Body of pancreas (tissue), 4 donors: ENCODE measurements around the gene TGDS. TPM values are rescaled to one million over a fixed set of nuclear protein-coding genes. Genes with fewer than 3 reads are reported as not detected.

ENCODE experiments used
- ATAC-seq: fragments of 150-250 bp; one replicate; pipeline ENCODE4 v1.9.1; 2016
- DNase-seq, 4 donors: peaks; one replicate each; pipeline ENCODE4 v3.0.0-alpha.2; 2019
- H3K27ac ChIP-seq, 4 donors: fragments of 200-600 bp; sonication (generic); 1 replicate in 3 of 4; 2 replicates in 1 of 4; pipeline versions ENCODE4 v1.5.1 to v1.6.1; 2016 to 2019; ENCODE audit warnings: mild to moderate bottlenecking in 1 of 4, mixed read lengths in 1 of 4, moderate library complexity in 1 of 4
- H3K27me3 ChIP-seq, 2 donors: fragments of 200-600 bp; sonication (generic); one replicate each; pipeline ENCODE4 v1.6.0; 2016; ENCODE audit warnings: mild to moderate bottlenecking in 1 of 2
- H3K36me3 ChIP-seq, 2 donors: fragments of 200-600 bp; sonication (generic); replicated peaks in 1 of 2; 2 replicates each; pipeline ENCODE4 v1.5.1; 2016; ENCODE audit warnings: low read depth in 2 of 2; ENCODE audit not compliant: insufficient read depth in 1 of 2
- H3K4me1 ChIP-seq: fragments of 200-600 bp; sonication (generic); one replicate; pipeline ENCODE4 v1.6.0; 2016
- H3K4me3 ChIP-seq, 2 donors: fragments of 200-600 bp; sonication (generic); 1 replicate in 1 of 2; 2 replicates in 1 of 2; pipeline ENCODE4 v1.5.1; 2016 to 2019
- H3K9me3 ChIP-seq, 3 donors: fragments of 200-600 bp; sonication (generic); 1 replicate in 2 of 3; 2 replicates in 1 of 3; pipeline ENCODE4 v1.5.1; 2016
- POLR2A ChIP-seq, 3 donors: fragments of 450-650 bp; IDR thresholded peaks; one replicate each; pipeline ENCODE4 v1.6.1; 2016; ENCODE audit warnings: antibody characterized with exemption in 3 of 3, mild to moderate bottlenecking in 2 of 3
- WGBS, 2 donors: methylation state at CpG; one replicate each; pipeline ENCODE4 v1.1.5; 2017; 5-methylcytosine and 5-hydroxymethylcytosine counted together
- intact Hi-C: fragments of 100-400 bp; cut with DNase I; formaldehyde crosslinking; loops from one replicate; pipeline ENCODE4 v1.15.1; 2023
- total RNA-seq, 2 donors: library from RNA; depleted of rRNA; stranded (reverse); fragments of >200 nt; gene quantifications; one replicate each; pipeline ENCODE4 v1.1.0, GENCODE V29; 2016
- TF ChIP-seq, protein P1 (sequence below), 7 experiments: fragments of 450-650 bp in 4 of 7; fragments of 200-600 bp in 3 of 7; sonication (generic) in 3 of 7; IDR thresholded peaks; one replicate each; pipeline ENCODE4 v1.5.1; 2016 to 2019; ENCODE audit warnings: antibody characterized with exemption in 7 of 7

The TGDS gene
- total RNA-seq, 2 donors from 2014 or later, result 6.0 to 8.2 TPM

DNA sequence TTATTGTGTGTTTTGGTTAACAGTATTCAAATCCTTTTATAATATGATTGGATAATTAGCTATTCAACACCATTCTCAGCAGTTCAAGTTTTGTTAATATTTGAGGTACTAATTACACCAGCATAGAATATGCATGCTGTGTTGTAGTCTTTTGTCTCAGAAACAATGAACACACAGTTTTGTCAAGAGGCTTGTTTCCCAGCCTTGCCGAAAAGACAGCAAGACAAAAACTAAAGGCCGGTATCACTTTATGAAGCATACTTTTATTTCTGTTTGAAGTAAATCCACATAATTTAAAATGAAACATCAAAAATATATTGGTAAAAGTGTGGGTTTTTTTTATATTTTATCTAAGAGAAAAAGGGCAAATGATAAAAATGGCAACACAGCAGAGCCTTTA lies 13.2 kb upstream of the TGDS start:
- no peaks in the 10 kb centered on the region for H3K36me3 ChIP-seq
- TF ChIP-seq POLR2A (IDR thresholded peaks at IDR 0.05), result no peak
- TF ChIP-seq, protein P1, sequence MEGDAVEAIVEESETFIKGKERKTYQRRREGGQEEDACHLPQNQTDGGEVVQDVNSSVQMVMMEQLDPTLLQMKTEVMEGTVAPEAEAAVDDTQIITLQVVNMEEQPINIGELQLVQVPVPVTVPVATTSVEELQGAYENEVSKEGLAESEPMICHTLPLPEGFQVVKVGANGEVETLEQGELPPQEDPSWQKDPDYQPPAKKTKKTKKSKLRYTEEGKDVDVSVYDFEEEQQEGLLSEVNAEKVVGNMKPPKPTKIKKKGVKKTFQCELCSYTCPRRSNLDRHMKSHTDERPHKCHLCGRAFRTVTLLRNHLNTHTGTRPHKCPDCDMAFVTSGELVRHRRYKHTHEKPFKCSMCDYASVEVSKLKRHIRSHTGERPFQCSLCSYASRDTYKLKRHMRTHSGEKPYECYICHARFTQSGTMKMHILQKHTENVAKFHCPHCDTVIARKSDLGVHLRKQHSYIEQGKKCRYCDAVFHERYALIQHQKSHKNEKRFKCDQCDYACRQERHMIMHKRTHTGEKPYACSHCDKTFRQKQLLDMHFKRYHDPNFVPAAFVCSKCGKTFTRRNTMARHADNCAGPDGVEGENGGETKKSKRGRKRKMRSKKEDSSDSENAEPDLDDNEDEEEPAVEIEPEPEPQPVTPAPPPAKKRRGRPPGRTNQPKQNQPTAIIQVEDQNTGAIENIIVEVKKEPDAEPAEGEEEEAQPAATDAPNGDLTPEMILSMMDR (IDR thresholded peaks at IDR 0.05), result no peak
- intact Hi-C loops, result no loop called here
- no peak overlapping the region for H3K27ac ChIP-seq
- ATAC-seq, result no peak
- no peaks in the 10 kb centered on the region for H3K9me3 ChIP-seq
- 80 to 95% methylated on average over 2 of the region's 2 CpGs for WGBS, 2 donors
- no peak overlapping the region for H3K4me3 ChIP-seq
- H3K4me1 ChIP-seq, result peaks cover 8% of the 10 kb centered on the region
- no peak for DNase-seq
- no peaks in the 10 kb centered on the region for H3K27me3 ChIP-seq

DNA sequence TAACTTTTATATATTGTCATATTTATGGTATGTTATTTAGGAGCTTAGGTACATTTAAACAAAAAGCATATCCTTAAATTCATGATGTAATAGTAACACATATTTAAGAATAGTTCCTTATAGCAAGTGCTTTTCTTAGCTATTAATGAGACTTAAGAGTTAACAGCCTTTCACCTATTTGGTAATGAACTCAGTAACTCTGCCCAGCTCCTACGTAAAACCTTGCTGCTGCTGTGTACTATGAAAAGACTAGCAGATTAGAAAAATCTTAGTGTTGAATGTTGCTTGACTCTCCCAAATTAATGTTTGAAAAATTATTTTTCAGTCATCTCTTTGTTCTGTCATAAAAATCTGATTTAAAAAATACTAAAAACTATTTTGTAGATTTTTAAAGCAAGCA lies 12.6 kb upstream of the TGDS start:
- 47 to 54% methylated on average over 1 of the region's 1 CpG for WGBS, 2 donors
- H3K4me3 ChIP-seq, result no peak overlapping the region
- DNase-seq (no peak), ATAC-seq (no peak)
- H3K9me3 ChIP-seq, result no peaks in the 10 kb centered on the region
- intact Hi-C loops, result no loop called here
- no peaks in the 10 kb centered on the region for H3K27me3 ChIP-seq
- H3K4me1 ChIP-seq, result peaks cover 8% of the 10 kb centered on the region
- H3K27ac ChIP-seq, result no peak overlapping the region
- H3K36me3 ChIP-seq, result no peaks in the 10 kb centered on the region
- TF ChIP-seq POLR2A (IDR thresholded peaks at IDR 0.05), result no peak

DNA sequence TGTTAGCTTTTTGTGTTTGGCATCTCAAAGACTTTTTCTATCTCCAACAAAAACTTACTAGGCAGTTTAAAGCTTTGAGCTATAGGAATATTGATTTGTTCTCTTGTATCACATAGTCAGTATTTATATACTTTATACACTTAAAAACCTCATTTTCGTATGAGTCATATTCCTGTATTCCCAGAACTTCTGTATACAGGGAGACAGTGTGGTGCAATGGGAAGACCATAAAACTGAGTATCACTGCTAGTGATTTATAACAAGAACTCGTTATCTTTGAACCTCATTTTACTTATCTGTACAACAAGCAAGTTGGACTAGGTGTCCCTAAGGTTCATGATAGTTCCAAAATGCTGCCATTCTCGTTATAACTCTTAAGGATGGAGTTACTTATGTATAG lies 12.0 kb upstream of the TGDS start:
- intact Hi-C loops, result no loop called here
- H3K9me3 ChIP-seq, result no peaks in the 10 kb centered on the region
- no peaks in the 10 kb centered on the region for H3K36me3 ChIP-seq
- H3K27me3 ChIP-seq, result no peaks in the 10 kb centered on the region
- no peak overlapping the region for H3K4me3 ChIP-seq
- 53 to 65% methylated on average over 3 of the region's 3 CpGs for WGBS, 2 donors
- no peak for DNase-seq
- H3K4me1 ChIP-seq, result peaks cover 12% of the 10 kb centered on the region
- no peak for ATAC-seq
- TF ChIP-seq, protein P1 (IDR thresholded peaks at IDR 0.05), result no peak
- no peak for TF ChIP-seq POLR2A (IDR thresholded peaks at IDR 0.05)
- no peak overlapping the region for H3K27ac ChIP-seq

DNA sequence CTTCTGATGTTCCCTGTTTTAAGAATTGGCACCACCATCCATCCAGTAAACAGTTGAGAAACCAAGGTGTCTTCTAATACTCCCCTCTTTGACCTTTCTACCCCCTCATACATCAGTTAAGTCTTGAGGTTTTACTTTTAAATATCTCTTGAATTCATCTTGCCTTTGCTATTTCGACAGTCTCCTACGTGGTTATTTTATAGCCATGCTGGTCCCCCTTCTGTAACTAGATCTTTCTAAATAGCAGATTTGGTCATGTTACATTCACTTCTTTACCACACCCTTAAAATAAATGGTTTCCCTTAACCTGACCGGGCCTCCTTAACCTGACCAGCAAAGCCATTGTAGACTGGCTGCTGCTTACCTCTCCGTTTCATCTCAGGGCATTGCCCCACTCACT lies 11.1 kb upstream of the TGDS start:
- Histone ChIP-seq H3K4me1 (peaks cover 18% of the 10 kb centered on the region), H3K27me3 (no peaks in the 10 kb centered on the region), H3K4me3 (no peak overlapping the region), H3K36me3 (no peaks in the 10 kb centered on the region), H3K27ac (no peak overlapping the region), H3K9me3 (no peaks in the 10 kb centered on the region)
- intact Hi-C loops, result no loop called here
- ATAC-seq (no peak), DNase-seq (no peak)
- TF ChIP-seq, protein P1 (IDR thresholded peaks at IDR 0.05), result no peak
- no peak for TF ChIP-seq POLR2A (IDR thresholded peaks at IDR 0.05)
- 76 to 86% methylated on average over 4 of the region's 4 CpGs for WGBS, 2 donors

DNA sequence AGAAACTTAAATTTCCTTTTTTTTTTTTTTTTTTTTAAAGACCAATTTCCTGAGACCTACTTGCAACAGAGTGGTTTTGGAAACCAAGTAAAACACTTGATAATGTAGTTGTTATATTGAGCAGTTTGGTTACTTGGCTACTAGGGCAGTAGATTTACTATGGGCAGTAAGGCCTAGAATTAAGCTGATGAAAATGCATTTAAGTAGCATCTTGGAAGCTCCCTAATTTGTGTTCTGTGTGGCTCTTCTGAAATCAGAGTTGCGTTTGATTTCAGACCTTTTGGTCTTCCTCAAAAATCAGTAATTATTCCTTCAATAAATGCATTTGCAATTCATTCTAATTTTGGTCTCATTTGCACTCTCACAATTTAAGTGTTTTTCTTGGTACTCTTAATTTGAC lies 6.5 kb upstream of the TGDS start:
- no peaks in the 10 kb centered on the region for H3K36me3 ChIP-seq
- DNase-seq, result no peak
- H3K4me1 ChIP-seq, result peaks cover 10% of the 10 kb centered on the region
- TF ChIP-seq, protein P1 (IDR thresholded peaks at IDR 0.05), result no peak
- no peaks in the 10 kb centered on the region for H3K9me3 ChIP-seq
- peak overlapping the region in 3 of 4 donors; percentile 80 to 86 (median 85) for H3K27ac ChIP-seq
- H3K27me3 ChIP-seq, result no peaks in the 10 kb centered on the region
- ATAC-seq, result no peak
- H3K4me3 ChIP-seq, result peak overlapping the region; percentile 80 to 93
- WGBS, 2 donors, result 29 to 41% methylated on average over 1 of the region's 1 CpG
- intact Hi-C loops, result no loop called here
